NCI-H128 (cell line): ENCODE results near the gene YJEFN3.

ENCODE experiments used
- DNase-seq: peaks from one replicate; lab custom pipeline; 2025; ENCODE audit not compliant: unreplicated experiment; lab: John Stamatoyannopoulos, UW

YJEFN3 gene

GRCh38 chr19:19495614-19496603 lies 32.8 kb upstream of the YJEFN3 start:
- no peak for DNase-seq

- no peak for DNase-seq
Measured at GRCh38 chr19:19498255-19498991, 30.3 kb upstream of the YJEFN3 start.

GRCh38 chr19:19499272-19499995 lies 29.3 kb upstream of the YJEFN3 start:
- no peak for DNase-seq

- no peak for DNase-seq
Measured at GRCh38 chr19:19500975-19501644, 27.6 kb upstream of the YJEFN3 start.

- no peak for DNase-seq
Measured at GRCh38 chr19:19501798-19502197, 26.9 kb upstream of the YJEFN3 start.

GRCh38 chr19:19502281-19502680 lies 26.4 kb upstream of the YJEFN3 start:
- DNase-seq, result no peak

- no peak for DNase-seq
Measured at GRCh38 chr19:19502808-19503602, 25.7 kb upstream of the YJEFN3 start.

GRCh38 chr19:19504754-19505668 lies 23.7 kb upstream of the YJEFN3 start:
- no peak for DNase-seq

- no peak for DNase-seq
Measured at GRCh38 chr19:19505669-19506326, 22.9 kb upstream of the YJEFN3 start.

GRCh38 chr19:19506592-19506991 lies 22.1 kb upstream of the YJEFN3 start:
- no peak for DNase-seq

- DNase-seq, result no peak
Measured at GRCh38 chr19:19507354-19507753, 21.4 kb upstream of the YJEFN3 start.

- DNase-seq, result no peak
Measured at GRCh38 chr19:19508217-19508616, 20.5 kb upstream of the YJEFN3 start.

- DNase-seq, result no peak
Measured at GRCh38 chr19:19510432-19510831, 18.3 kb upstream of the YJEFN3 start.

GRCh38 chr19:19513682-19514081 lies 15.0 kb upstream of the YJEFN3 start:
- no peak for DNase-seq

- DNase-seq, result no peak
Measured at GRCh38 chr19:19514215-19514657, 14.5 kb upstream of the YJEFN3 start.

- DNase-seq, result no peak
Measured at GRCh38 chr19:19514881-19515641, 13.7 kb upstream of the YJEFN3 start, which contains the start of gene TSSK6. TSS of gene TSSK6 (minus strand) at chr19:19515548. CDS start at chr19:19515427, 121 bp downstream.
